Tibial nerve (tissue), 4 donors: ENCODE results near the gene JPH4.

Experiments
- EP300 ChIP-seq, 2 donors: sonication (generic); formaldehyde crosslinking; IDR thresholded peaks; one replicate each; pipeline ENCODE4 v1.6.1; 2017; ENCODE audit warnings: antibody characterized with exemption in 2 of 2, mild to moderate bottlenecking in 1 of 2
- POLR2A ChIP-seq, 2 donors: fragments of 450-650 bp; IDR thresholded peaks; one replicate each; pipeline ENCODE4 v1.6.1; 2017; ENCODE audit warnings: antibody characterized with exemption in 2 of 2, mild to moderate bottlenecking in 2 of 2, moderate library complexity in 2 of 2
- TF ChIP-seq, protein P1 (sequence below), 5 experiments: fragments of 200-600 bp in 3 of 5; fragments of 450-650 bp in 2 of 5; sonication (generic) in 3 of 5; IDR thresholded peaks; one replicate each; pipeline ENCODE4 v1.5.1; 2016 to 2019; ENCODE audit warnings: antibody characterized with exemption in 5 of 5, mild to moderate bottlenecking in 3 of 5, moderate library complexity in 2 of 5

- TF ChIP-seq, protein P1, sequence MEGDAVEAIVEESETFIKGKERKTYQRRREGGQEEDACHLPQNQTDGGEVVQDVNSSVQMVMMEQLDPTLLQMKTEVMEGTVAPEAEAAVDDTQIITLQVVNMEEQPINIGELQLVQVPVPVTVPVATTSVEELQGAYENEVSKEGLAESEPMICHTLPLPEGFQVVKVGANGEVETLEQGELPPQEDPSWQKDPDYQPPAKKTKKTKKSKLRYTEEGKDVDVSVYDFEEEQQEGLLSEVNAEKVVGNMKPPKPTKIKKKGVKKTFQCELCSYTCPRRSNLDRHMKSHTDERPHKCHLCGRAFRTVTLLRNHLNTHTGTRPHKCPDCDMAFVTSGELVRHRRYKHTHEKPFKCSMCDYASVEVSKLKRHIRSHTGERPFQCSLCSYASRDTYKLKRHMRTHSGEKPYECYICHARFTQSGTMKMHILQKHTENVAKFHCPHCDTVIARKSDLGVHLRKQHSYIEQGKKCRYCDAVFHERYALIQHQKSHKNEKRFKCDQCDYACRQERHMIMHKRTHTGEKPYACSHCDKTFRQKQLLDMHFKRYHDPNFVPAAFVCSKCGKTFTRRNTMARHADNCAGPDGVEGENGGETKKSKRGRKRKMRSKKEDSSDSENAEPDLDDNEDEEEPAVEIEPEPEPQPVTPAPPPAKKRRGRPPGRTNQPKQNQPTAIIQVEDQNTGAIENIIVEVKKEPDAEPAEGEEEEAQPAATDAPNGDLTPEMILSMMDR (IDR thresholded peaks at IDR 0.05): no peak
- TF ChIP-seq POLR2A (IDR thresholded peaks at IDR 0.05) (no peak), EP300 (IDR thresholded peaks at IDR 0.05) (no peak)
These were observed 43.5 kb upstream of the JPH4 start for GRCh38 chr14:23621932-23622730.
